PC-9 (cell line): Measurements from ENCODE around the gene MEMO1. TPM values are rescaled to one million over a fixed set of nuclear protein-coding genes. Genes with fewer than 3 reads are reported as not detected.

Experiments
- BruUV-seq: library from RNA; stranded (reverse); fragments of 400-500 nt; replicated peaks from 2 replicates; lab custom pipeline; 2021; lab: Mats Ljungman, UMichigan
- CTCF ChIA-PET: fragments of 300-600 bp; sonication (Branson Sonifier 250); formaldehyde crosslinking; loops from one replicate; lab custom pipeline; 2022; ENCODE audit warnings: antibody characterized with exemption; lab: Charles Lee
- POLR2A ChIA-PET: fragments of 300-600 bp; sonication (Branson Sonifier 250); formaldehyde crosslinking; loops from one replicate; lab custom pipeline; 2022; ENCODE audit warnings: antibody characterized with exemption; ENCODE audit not compliant: unreplicated experiment; lab: Charles Lee
- DNase-seq, 2 experiments: peaks; one replicate each; pipeline versions ENCODE4 v3.0.0 to v3.0.0-alpha.2; 2015 to 2022; ENCODE audit warnings: mixed read lengths in 1 of 2
- H2AFZ ChIP-seq: fragments of 200-600 bp; sonication (generic); 2 replicates; pipeline ENCODE4 v1.8.1; 2017; ENCODE audit warnings: antibody characterized with exemption
- H3F3A ChIP-seq: fragments of 200-600 bp; sonication (generic); 2 replicates; pipeline ENCODE4 v1.8.1; 2017; ENCODE audit warnings: antibody characterized with exemption, mild to moderate bottlenecking, low read depth; ENCODE audit not compliant: insufficient read depth
- H3K27ac ChIP-seq: fragments of 200-600 bp; sonication (generic); 2 replicates; pipeline ENCODE4 v1.6.1; 2016; ENCODE audit warnings: mixed run types
- H3K27me3 ChIP-seq: fragments of 200-600 bp; sonication (generic); 2 replicates; pipeline ENCODE4 v1.6.1; 2016; ENCODE audit warnings: low read depth, mixed run types; ENCODE audit not compliant: insufficient read depth
- H3K36me3 ChIP-seq: fragments of 200-600 bp; sonication (generic); 2 replicates; pipeline ENCODE4 v1.6.1; 2016; ENCODE audit warnings: low read depth, mixed run types
- H3K4me1 ChIP-seq: fragments of 200-600 bp; sonication (generic); replicated peaks from 2 replicates; pipeline ENCODE4 v1.6.1; 2016; ENCODE audit warnings: mixed run types; ENCODE audit not compliant: insufficient read depth
- H3K4me2 ChIP-seq: fragments of 200-600 bp; sonication (generic); 2 replicates; pipeline ENCODE4 v1.6.1; 2017; ENCODE audit warnings: mixed run types
- H3K4me3 ChIP-seq: fragments of 200-600 bp; sonication (generic); 2 replicates; pipeline ENCODE4 v1.6.1; 2016; ENCODE audit warnings: mixed run types
- H3K79me2 ChIP-seq: fragments of 200-600 bp; sonication (generic); 2 replicates; pipeline ENCODE4 v1.6.1; 2017; ENCODE audit warnings: low read depth, mixed run types
- H3K9me2 ChIP-seq: fragments of 200-600 bp; sonication (generic); 2 replicates; pipeline ENCODE4 v1.8.1; 2017; ENCODE audit warnings: mild to moderate bottlenecking; ENCODE audit not compliant: insufficient read depth
- H3K9me3 ChIP-seq: fragments of 200-600 bp; sonication (generic); 2 replicates; pipeline ENCODE4 v1.8.1; 2016; ENCODE audit warnings: low read depth; ENCODE audit not compliant: insufficient read depth
- H4K20me1 ChIP-seq: fragments of 200-600 bp; sonication (generic); 2 replicates; pipeline ENCODE4 v1.8.1; 2017; ENCODE audit not compliant: insufficient read depth
- CTCF ChIP-seq: fragments of 200-600 bp; sonication (generic); conservative IDR thresholded peaks from 2 replicates; pipeline ENCODE4 v1.6.1; 2017; ENCODE audit warnings: mixed run types, antibody characterized with exemption, mild to moderate bottlenecking, moderate library complexity
- EZH2 ChIP-seq: fragments of 200-600 bp; sonication (generic); IDR thresholded peaks from 2 replicates; pipeline ENCODE4 v1.8.0; 2017; ENCODE audit warnings: antibody characterized with exemption, low read depth
- intact Hi-C: fragments of 100-400 bp; cut with micrococcal nuclease; formaldehyde crosslinking; loops from one replicate; pipeline ENCODE4 v1.10.0; 2022; ENCODE audit not compliant: unreplicated experiment
- total RNA-seq: library from RNA; stranded (reverse); gene quantifications from 2 replicates; pipeline ENCODE4 v1.2.3, GENCODE V29; 2021

The MEMO1 gene
- total RNA-seq, 1 experiment from 2014 or later, result 40.2 TPM

DNA sequence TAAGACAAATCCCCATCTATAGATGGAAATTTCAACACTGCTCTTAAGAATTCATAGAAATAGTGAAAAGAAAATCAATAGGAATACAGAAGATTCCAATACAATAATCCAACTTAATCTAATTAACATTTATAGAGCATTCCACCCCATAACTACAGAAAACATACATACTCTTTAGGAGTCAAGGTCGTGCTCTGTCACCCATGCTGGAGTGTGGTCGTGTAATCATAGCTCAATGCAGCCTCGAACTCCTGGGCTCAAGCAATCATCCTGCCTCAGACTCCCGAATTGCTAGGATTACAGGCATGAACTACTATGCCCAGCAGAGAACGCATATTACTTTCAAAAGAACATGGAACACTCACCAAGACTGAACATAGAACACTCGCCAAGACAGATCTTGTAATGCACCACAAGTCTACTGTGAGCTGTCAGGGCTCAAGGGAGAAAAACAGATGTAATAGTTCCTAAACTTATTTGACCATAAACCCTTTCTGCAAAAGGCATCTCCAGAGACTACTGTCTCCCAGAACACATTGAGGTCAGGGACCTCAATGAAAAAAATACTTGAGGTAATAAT is 14.1 kb downstream of the MEMO1 start:
- intact Hi-C loops, result no loop called here
- no peaks in the 10 kb centered on the region for H3K9me3 ChIP-seq
- DNase-seq, result no peak
- H3K4me3 ChIP-seq, result no peak overlapping the region
- H3K36me3 ChIP-seq, result no peaks in the 10 kb centered on the region
- no TSS peak for BruUV-seq
- H3K27me3 ChIP-seq, result no peaks in the 10 kb centered on the region
- TF ChIP-seq CTCF (no peak), EZH2 (no peak)
- peaks cover 95% of the 10 kb centered on the region for H3K79me2 ChIP-seq
- H3K4me1 ChIP-seq, result peaks cover 13% of the 10 kb centered on the region
- no peak overlapping the region for H3K4me2 ChIP-seq
- POLR2A ChIA-PET, result no interaction called here
- CTCF ChIA-PET, result no interaction called here
- no peaks in the 10 kb centered on the region for H3K9me2 ChIP-seq
- H3F3A ChIP-seq, result 0 out of 2 replicates have a peak, but pooled peaks cover 7% of the 10 kb centered on the region
- peaks cover 6% of the 10 kb centered on the region; the same call in 1 of the 2 replicates for H4K20me1 ChIP-seq
- H3K27ac ChIP-seq, result no peak overlapping the region
- H2AFZ ChIP-seq, result no peak overlapping the region

DNA sequence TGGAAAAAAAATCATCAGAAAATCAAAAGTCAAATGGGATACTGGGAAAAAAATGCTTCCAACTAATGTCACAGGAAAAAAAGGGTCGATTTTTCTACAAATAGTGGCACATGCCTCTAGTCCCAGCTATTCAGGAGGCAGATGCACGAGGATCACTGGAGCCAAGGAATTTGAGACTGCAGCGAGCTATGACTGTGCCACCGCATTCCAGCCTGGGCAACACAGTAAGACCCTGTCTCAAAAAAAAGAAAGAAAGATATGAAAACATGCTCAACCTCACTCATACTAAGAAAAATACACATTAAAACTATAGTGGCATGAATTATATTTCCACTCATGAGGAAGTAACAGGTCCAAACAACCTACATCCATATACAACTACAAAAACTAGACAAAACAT is 17.9 kb downstream of the MEMO1 start:
- peaks cover 11% of the 10 kb centered on the region for H4K20me1 ChIP-seq

DNA sequence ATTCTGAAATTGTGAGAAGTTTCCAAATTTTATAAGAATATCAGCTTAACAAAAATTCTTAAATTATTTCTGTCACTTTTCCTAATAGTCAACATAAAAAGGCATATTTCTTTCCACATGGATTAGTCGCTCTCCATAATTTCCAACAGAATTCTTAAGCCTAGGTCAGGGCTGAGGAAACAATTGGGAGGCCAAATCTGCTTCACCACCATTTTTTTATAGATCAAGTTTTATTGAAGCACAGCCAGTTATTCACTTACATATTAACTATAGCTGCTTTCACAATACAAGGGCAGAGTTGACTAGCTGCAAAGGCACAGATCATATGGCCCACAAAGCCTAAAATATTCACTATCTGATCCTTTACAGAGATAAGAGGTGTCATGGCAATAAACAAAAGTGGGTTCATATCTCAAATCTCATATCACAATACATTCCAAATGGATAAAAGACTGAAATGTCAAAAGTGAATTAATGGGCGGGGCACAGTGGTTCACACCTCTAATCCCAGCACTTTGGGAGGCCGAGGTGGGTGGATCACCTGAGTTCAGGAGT is 18.7 kb downstream of the MEMO1 start:
- Histone ChIP-seq H3K4me1 (peaks cover 7% of the 10 kb centered on the region), H3K36me3 (no peaks in the 10 kb centered on the region; the same call in 1 of the 2 replicates), H3K27ac (no peak overlapping the region), H3K9me3 (no peaks in the 10 kb centered on the region), H3K4me2 (no peak overlapping the region), H3K4me3 (no peak overlapping the region), H3K27me3 (no peaks in the 10 kb centered on the region), H3K9me2 (no peaks in the 10 kb centered on the region), H4K20me1 (peaks cover 15% of the 10 kb centered on the region), H2AFZ (no peak overlapping the region), H3F3A (0 out of 2 replicates have a peak, but pooled peaks cover 7% of the 10 kb centered on the region), H3K79me2 (peaks cover 95% of the 10 kb centered on the region)
- TF ChIP-seq CTCF (no peak), EZH2 (no peak)
- ChIA-PET POLR2A (interaction anchor here (0.9 kb wide), 1 partner anchor 15 kb away, joined by 4 read pairs; no protein-coding TSS in a partner anchor), CTCF (no interaction called here)
- BruUV-seq, result no TSS peak
- intact Hi-C loops, result no loop called here
- DNase-seq, result peak; percentile 4 to 63

More for the DNA sequence above, 17.9 kb downstream of the MEMO1 start:
- H3K79me2 ChIP-seq, result peaks cover 95% of the 10 kb centered on the region
- intact Hi-C loops, result no loop called here
- no peaks in the 10 kb centered on the region; the same call in 1 of the 2 replicates for H3K36me3 ChIP-seq
- H3K27me3 ChIP-seq, result no peaks in the 10 kb centered on the region
- BruUV-seq, result no TSS peak
- H3K9me3 ChIP-seq, result no peaks in the 10 kb centered on the region
- ChIA-PET CTCF (no interaction called here), POLR2A (no interaction called here)
- no peak overlapping the region for H2AFZ ChIP-seq
- no peak for DNase-seq
- 0 out of 2 replicates have a peak, but pooled peaks cover 7% of the 10 kb centered on the region for H3F3A ChIP-seq
- TF ChIP-seq CTCF (no peak), EZH2 (no peak)
- peaks cover 13% of the 10 kb centered on the region for H3K4me1 ChIP-seq
- no peaks in the 10 kb centered on the region for H3K9me2 ChIP-seq
- no peak overlapping the region for H3K4me3 ChIP-seq
- no peak overlapping the region for H3K4me2 ChIP-seq
- H3K27ac ChIP-seq, result no peak overlapping the region
